SK-N-SH treated with all-trans-retinoic acid at 6 μM for 48 hours (cell line): ENCODE results near the gene BACH2.

Experiments
- ATAC-seq: fragments of 200-7000 bp; cut with Tn5 transposase; 3 replicates; pipeline ENCODE4 v1.9.1; 2020; ENCODE audit warnings: mild to moderate bottlenecking, moderate library complexity
- ARNTL ChIP-seq: fragments of 450-650 bp; formaldehyde crosslinking; IDR thresholded peaks from 2 replicates; pipeline ENCODE4 v1.5.0; 2020; ENCODE audit warnings: low read depth, mild to moderate bottlenecking, moderate library complexity, borderline replicate concordance
- BACH2 ChIP-seq: fragments of 250-450 bp; sonication (Bioruptor Pico); IDR thresholded peaks from 2 replicates; pipeline ENCODE4 v1.9.0; 2021; ENCODE audit warnings: mild to moderate bottlenecking, borderline replicate concordance
- CREB5 ChIP-seq: fragments of 250-450 bp; sonication (Bioruptor Pico); IDR thresholded peaks from 2 replicates; pipeline ENCODE4 v1.5.1; 2020; ENCODE audit warnings: low read depth, mild to moderate bottlenecking, moderate library complexity
- CSDC2 ChIP-seq: fragments of 250-450 bp; sonication (Bioruptor Pico); IDR thresholded peaks from 2 replicates; pipeline ENCODE4 v1.5.0; 2020; ENCODE audit warnings: mild to moderate bottlenecking, moderate library complexity
- CSRNP3 ChIP-seq: fragments of 250-450 bp; sonication (Bioruptor Pico); IDR thresholded peaks from 2 replicates; pipeline ENCODE4 v1.5.1; 2021; ENCODE audit warnings: mild to moderate bottlenecking, moderate library complexity
- ESRRG ChIP-seq: fragments of 250-450 bp; sonication (Bioruptor Pico); IDR thresholded peaks from 2 replicates; pipeline ENCODE4 v1.6.1; 2021; ENCODE audit warnings: mild to moderate bottlenecking
- GLIS3 ChIP-seq: fragments of 250-450 bp; sonication (Bioruptor Pico); IDR thresholded peaks from 2 replicates; pipeline ENCODE4 v1.5.0; 2020; ENCODE audit warnings: mild to moderate bottlenecking, moderate library complexity
- ISL1 ChIP-seq: fragments of 250-450 bp; sonication (Bioruptor Pico); IDR thresholded peaks from 2 replicates; pipeline ENCODE4 v2.1.2; 2022; ENCODE audit warnings: mild to moderate bottlenecking, moderate library complexity
- OSR1 ChIP-seq: fragments of 250-450 bp; sonication (Bioruptor Pico); IDR thresholded peaks from 2 replicates; pipeline ENCODE4 v1.8.0; 2022; ENCODE audit warnings: moderate library complexity, mild to moderate bottlenecking, inconsistent platforms
- POU6F1 ChIP-seq: fragments of 250-450 bp; sonication (Bioruptor Pico); IDR thresholded peaks from 2 replicates; pipeline ENCODE4 v1.8.0; 2021; ENCODE audit warnings: low read depth, mild to moderate bottlenecking, moderate library complexity, borderline replicate concordance
- RARB ChIP-seq: fragments of 250-450 bp; sonication (Bioruptor Pico); IDR thresholded peaks from 2 replicates; pipeline ENCODE4 v1.8.0; 2021; ENCODE audit warnings: mild to moderate bottlenecking, moderate library complexity
- SNAI2 ChIP-seq: fragments of 250-450 bp; sonication (Bioruptor Pico); IDR thresholded peaks from 2 replicates; pipeline ENCODE4 v1.5.0; 2020; ENCODE audit warnings: mild to moderate bottlenecking, moderate library complexity
- TOX ChIP-seq: fragments of 250-450 bp; sonication (Bioruptor Pico); IDR thresholded peaks from 2 replicates; pipeline ENCODE4 v1.8.0; 2021; ENCODE audit warnings: mild to moderate bottlenecking, moderate library complexity, borderline replicate concordance
- ZC3H10 ChIP-seq: fragments of 250-450 bp; sonication (Bioruptor Pico); IDR thresholded peaks from 2 replicates; pipeline ENCODE4 v1.5.1; 2021; ENCODE audit warnings: mild to moderate bottlenecking, moderate library complexity
- ZFP3 ChIP-seq: fragments of 250-450 bp; sonication (Bioruptor Pico); IDR thresholded peaks from 2 replicates; pipeline ENCODE4 v1.5.0; 2020; ENCODE audit warnings: mild to moderate bottlenecking, moderate library complexity
- ZNF565 ChIP-seq: fragments of 450-650 bp; formaldehyde crosslinking; conservative IDR thresholded peaks from 2 replicates; pipeline ENCODE4 v1.5.0; 2020; ENCODE audit warnings: low read depth, mild to moderate bottlenecking, moderate library complexity
- ZNF70 ChIP-seq: fragments of 450-650 bp; formaldehyde crosslinking; IDR thresholded peaks from 2 replicates; pipeline ENCODE4 v1.5.0; 2020; ENCODE audit warnings: mild to moderate bottlenecking, moderate library complexity
- ZNF8 ChIP-seq: fragments of 450-650 bp; formaldehyde crosslinking; IDR thresholded peaks from 2 replicates; pipeline ENCODE4 v1.5.0; 2020; ENCODE audit warnings: mild to moderate bottlenecking, moderate library complexity
- TF ChIP-seq, protein P1 (sequence below): fragments of 250-450 bp; sonication (Bioruptor Pico); IDR thresholded peaks from 2 replicates; pipeline ENCODE4 v1.5.0; 2020; ENCODE audit warnings: mild to moderate bottlenecking, moderate library complexity
- TF ChIP-seq, protein P2 (sequence below): fragments of 250-450 bp; sonication (Bioruptor Pico); IDR thresholded peaks from 2 replicates; pipeline ENCODE4 v1.8.0; 2020; ENCODE audit warnings: mild to moderate bottlenecking, moderate library complexity, borderline replicate concordance

BACH2 gene

GRCh38 chr6:89928604-89929003 is 368.0 kb downstream of the BACH2 start (continued):
- TF ChIP-seq CREB5 (CRISPR knock-in tag), result no peak

GRCh38 chr6:89927791-89928550 is 368.7 kb downstream of the BACH2 start:
- TF ChIP-seq ESRRG (CRISPR knock-in tag), result no peak
- TF ChIP-seq ZNF8 (CRISPR knock-in tag), result no peak
- no peak for TF ChIP-seq CREB5 (CRISPR knock-in tag)
- TF ChIP-seq, all 23 proteins: peak for 0
- 0 out of 3 replicates have a peak, but pooled peaks have one; percentile 47 for ATAC-seq

- ATAC-seq, result no peak
- TF ChIP-seq ZNF8 (CRISPR knock-in tag), result no peak
- TF ChIP-seq SNAI2 (CRISPR knock-in tag), result no peak
- TF ChIP-seq TOX (CRISPR knock-in tag), result no peak
- TF ChIP-seq, protein P1, sequence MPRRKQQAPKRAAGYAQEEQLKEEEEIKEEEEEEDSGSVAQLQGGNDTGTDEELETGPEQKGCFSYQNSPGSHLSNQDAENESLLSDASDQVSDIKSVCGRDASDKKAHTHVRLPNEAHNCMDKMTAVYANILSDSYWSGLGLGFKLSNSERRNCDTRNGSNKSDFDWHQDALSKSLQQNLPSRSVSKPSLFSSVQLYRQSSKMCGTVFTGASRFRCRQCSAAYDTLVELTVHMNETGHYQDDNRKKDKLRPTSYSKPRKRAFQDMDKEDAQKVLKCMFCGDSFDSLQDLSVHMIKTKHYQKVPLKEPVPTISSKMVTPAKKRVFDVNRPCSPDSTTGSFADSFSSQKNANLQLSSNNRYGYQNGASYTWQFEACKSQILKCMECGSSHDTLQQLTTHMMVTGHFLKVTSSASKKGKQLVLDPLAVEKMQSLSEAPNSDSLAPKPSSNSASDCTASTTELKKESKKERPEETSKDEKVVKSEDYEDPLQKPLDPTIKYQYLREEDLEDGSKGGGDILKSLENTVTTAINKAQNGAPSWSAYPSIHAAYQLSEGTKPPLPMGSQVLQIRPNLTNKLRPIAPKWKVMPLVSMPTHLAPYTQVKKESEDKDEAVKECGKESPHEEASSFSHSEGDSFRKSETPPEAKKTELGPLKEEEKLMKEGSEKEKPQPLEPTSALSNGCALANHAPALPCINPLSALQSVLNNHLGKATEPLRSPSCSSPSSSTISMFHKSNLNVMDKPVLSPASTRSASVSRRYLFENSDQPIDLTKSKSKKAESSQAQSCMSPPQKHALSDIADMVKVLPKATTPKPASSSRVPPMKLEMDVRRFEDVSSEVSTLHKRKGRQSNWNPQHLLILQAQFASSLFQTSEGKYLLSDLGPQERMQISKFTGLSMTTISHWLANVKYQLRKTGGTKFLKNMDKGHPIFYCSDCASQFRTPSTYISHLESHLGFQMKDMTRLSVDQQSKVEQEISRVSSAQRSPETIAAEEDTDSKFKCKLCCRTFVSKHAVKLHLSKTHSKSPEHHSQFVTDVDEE (CRISPR knock-in tag), result no peak
- no peak for TF ChIP-seq CSDC2 (CRISPR knock-in tag)
- no peak for TF ChIP-seq ARNTL
- no peak for TF ChIP-seq ZNF565 (CRISPR knock-in tag)
- TF ChIP-seq, protein P2, sequence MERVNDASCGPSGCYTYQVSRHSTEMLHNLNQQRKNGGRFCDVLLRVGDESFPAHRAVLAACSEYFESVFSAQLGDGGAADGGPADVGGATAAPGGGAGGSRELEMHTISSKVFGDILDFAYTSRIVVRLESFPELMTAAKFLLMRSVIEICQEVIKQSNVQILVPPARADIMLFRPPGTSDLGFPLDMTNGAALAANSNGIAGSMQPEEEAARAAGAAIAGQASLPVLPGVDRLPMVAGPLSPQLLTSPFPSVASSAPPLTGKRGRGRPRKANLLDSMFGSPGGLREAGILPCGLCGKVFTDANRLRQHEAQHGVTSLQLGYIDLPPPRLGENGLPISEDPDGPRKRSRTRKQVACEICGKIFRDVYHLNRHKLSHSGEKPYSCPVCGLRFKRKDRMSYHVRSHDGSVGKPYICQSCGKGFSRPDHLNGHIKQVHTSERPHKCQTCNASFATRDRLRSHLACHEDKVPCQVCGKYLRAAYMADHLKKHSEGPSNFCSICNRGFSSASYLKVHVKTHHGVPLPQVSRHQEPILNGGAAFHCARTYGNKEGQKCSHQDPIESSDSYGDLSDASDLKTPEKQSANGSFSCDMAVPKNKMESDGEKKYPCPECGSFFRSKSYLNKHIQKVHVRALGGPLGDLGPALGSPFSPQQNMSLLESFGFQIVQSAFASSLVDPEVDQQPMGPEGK (CRISPR knock-in tag), result no peak
- no peak for TF ChIP-seq ISL1
- no peak for TF ChIP-seq ZC3H10 (CRISPR knock-in tag)
- TF ChIP-seq ZNF70, result no peak
- no peak for TF ChIP-seq GLIS3
- no peak for TF ChIP-seq CREB5 (CRISPR knock-in tag)
- TF ChIP-seq ZFP3 (CRISPR knock-in tag), result no peak
- TF ChIP-seq POU6F1 (CRISPR knock-in tag), result no peak
- no peak for TF ChIP-seq BACH2
- no peak for TF ChIP-seq OSR1 (CRISPR knock-in tag)
- no peak for TF ChIP-seq CSRNP3 (CRISPR knock-in tag)
- no peak for TF ChIP-seq RARB (CRISPR knock-in tag)
Measured at GRCh38 chr6:89927264-89927663, 369.4 kb downstream of the BACH2 start.
